ENCODE data around the gene MRGPRG. TPM values are rescaled to one million over a fixed set of nuclear protein-coding genes. Genes with fewer than 3 reads are reported as not detected.

The MRGPRG gene
- total and polyA plus RNA-seq, 5 experiments from 2014 or later, result not detected

GRCh38 chr11:3201677-3202181 is 16.9 kb downstream of the MRGPRG start:
- POLR2A ChIA-PET, result interaction anchor here (1.2 kb wide), 1 partner anchor 92 kb away, joined by 3 read pairs; no protein-coding TSS in a partner anchor
- Mint-ChIP-seq H3K36me3 (no peaks in the 10 kb centered on the region), H3K27ac (no peak overlapping the region), H3K4me1 (peaks cover 4 to 29% (median 11%) of the 10 kb centered on the region in 4 donors), H3K4me3 (peak overlapping the region in 1 of 10 donors; percentile 64), H3K27me3 (peaks cover 0 to 15% (median 5%) of the 10 kb centered on the region in 5 donors), H3K9me3 (peaks cover 0 to 6% (median 0%) of the 10 kb centered on the region in 9 donors)
- ATAC-seq (no peak), DNase-seq (no peak)

GRCh38 chr11:3201112-3201581 is 17.5 kb downstream of the MRGPRG start:
- POLR2A ChIA-PET, result interaction anchor here (1.2 kb wide), 1 partner anchor 92 kb away, joined by 3 read pairs; no protein-coding TSS in a partner anchor
- DNase-seq (peak in 1 of 10 donors; percentile 53), ATAC-seq (no peak)
- H3K4me3 Mint-ChIP-seq, result no peak overlapping the region
- peaks cover 4 to 29% (median 11%) of the 10 kb centered on the region in 4 donors for H3K4me1 Mint-ChIP-seq
- H3K9me3 Mint-ChIP-seq, result peaks cover 0 to 6% (median 0%) of the 10 kb centered on the region in 9 donors
- H3K27me3 Mint-ChIP-seq, result peaks cover 0 to 15% (median 5%) of the 10 kb centered on the region in 5 donors
- no peaks in the 10 kb centered on the region for H3K36me3 Mint-ChIP-seq
- H3K27ac Mint-ChIP-seq, result no peak overlapping the region

- peaks cover 0 to 6% (median 0%) of the 10 kb centered on the region in 9 donors for H3K9me3 Mint-ChIP-seq
- POLR2A ChIA-PET, result no interaction called here
- H3K36me3 Mint-ChIP-seq, result no peaks in the 10 kb centered on the region
- H3K4me3 Mint-ChIP-seq, result no peak overlapping the region
- DNase-seq (peak in 1 of 10 donors; percentile 60), ATAC-seq (no peak)
- H3K27ac Mint-ChIP-seq, result no peak overlapping the region
- peaks cover 0 to 18% (median 5%) of the 10 kb centered on the region in 5 donors for H3K27me3 Mint-ChIP-seq
- H3K4me1 Mint-ChIP-seq, result peaks cover 4 to 29% (median 9%) of the 10 kb centered on the region in 4 donors
Observed at GRCh38 chr11:3200388-3201111, 18.1 kb downstream of the MRGPRG start.

DNA sequence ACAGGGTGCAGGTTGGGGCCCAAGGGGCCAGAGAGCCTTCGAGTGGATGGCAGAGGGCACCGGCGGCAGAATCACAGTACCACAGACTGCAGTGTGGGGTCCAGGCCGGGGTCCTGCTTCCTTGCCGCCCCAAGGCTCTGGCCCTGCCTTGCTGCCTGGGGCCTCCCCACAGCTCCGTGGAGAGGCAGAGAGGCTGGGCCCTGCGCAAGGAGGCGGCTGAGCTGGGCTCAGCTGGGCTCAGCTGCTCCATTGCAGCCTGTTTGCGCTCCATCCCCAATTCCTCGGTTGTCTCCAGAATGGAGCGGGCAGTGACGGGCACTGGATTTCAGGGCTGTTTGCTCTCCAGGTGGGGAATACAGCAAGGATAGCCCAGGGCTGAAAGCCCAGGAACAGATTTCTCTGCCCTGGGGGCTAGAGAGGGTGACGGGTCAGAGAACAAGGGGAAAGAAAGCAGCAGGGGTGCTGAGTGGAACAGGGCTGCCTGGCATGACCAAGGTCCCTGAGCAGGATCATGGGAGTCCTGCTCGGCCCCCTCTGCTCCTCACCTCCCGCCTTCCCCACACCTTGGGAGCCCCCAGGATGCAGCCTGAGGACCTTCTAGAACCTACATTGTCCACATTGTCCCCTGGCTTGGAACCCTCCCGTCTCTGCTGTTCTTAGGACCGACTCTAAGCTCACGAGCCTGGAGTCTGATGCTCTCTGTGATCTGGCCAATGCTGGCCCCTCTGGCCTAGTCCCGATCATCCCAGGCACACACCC is 18.9 kb downstream of the MRGPRG start:
- Mint-ChIP-seq H3K27me3 (peaks cover 0 to 18% (median 5%) of the 10 kb centered on the region in 5 donors), H3K9me3 (peaks cover 0 to 4% (median 0%) of the 10 kb centered on the region in 9 donors), H3K27ac (no peak overlapping the region), H3K4me3 (no peak overlapping the region), H3K36me3 (no peaks in the 10 kb centered on the region), H3K4me1 (peaks cover 3 to 21% (median 6%) of the 10 kb centered on the region in 4 donors)
- POLR2A ChIA-PET, result no interaction called here
- DNase-seq, result peak in 1 of 10 donors; percentile 54
- no peak for ATAC-seq

GRCh38 chr11:3198815-3199214 is 19.8 kb downstream of the MRGPRG start:
- H3K27me3 Mint-ChIP-seq, result peaks cover 0 to 18% (median 5%) of the 10 kb centered on the region in 5 donors
- peaks cover 3 to 21% (median 6%) of the 10 kb centered on the region in 4 donors for H3K4me1 Mint-ChIP-seq
- DNase-seq, result peak in 1 of 10 donors; percentile 5
- H3K36me3 Mint-ChIP-seq, result no peaks in the 10 kb centered on the region
- ATAC-seq, result no peak
- POLR2A ChIA-PET, result no interaction called here
- H3K4me3 Mint-ChIP-seq, result no peak overlapping the region
- peaks cover 0 to 2% (median 0%) of the 10 kb centered on the region in 9 donors for H3K9me3 Mint-ChIP-seq
- no peak overlapping the region for H3K27ac Mint-ChIP-seq

- Mint-ChIP-seq H3K27ac (peak overlapping the region in 1 of 10 donors; percentile 13), H3K4me3 (no peak overlapping the region), H3K9me3 (no peaks in the 10 kb centered on the region), H3K27me3 (peaks cover 0 to 18% (median 5%) of the 10 kb centered on the region in 5 donors), H3K36me3 (no peaks in the 10 kb centered on the region), H3K4me1 (peaks cover 3 to 21% (median 6%) of the 10 kb centered on the region in 4 donors)
- DNase-seq (no peak), ATAC-seq (no peak)
- POLR2A ChIA-PET, result no interaction called here
Observed at GRCh38 chr11:3197878-3198528, 20.6 kb downstream of the MRGPRG start.

GRCh38 chr11:3197044-3197695 is 21.4 kb downstream of the MRGPRG start:
- Mint-ChIP-seq H3K9me3 (no peaks in the 10 kb centered on the region), H3K36me3 (no peaks in the 10 kb centered on the region), H3K27me3 (peaks cover 0 to 14% (median 2%) of the 10 kb centered on the region in 5 donors), H3K27ac (peak overlapping the region in 1 of 10 donors; percentile 59), H3K4me3 (no peak overlapping the region), H3K4me1 (peaks cover 0 to 12% (median 0%) of the 10 kb centered on the region in 4 donors)
- POLR2A ChIA-PET, result no interaction called here
- DNase-seq, result no peak
- no peak for ATAC-seq

DNA sequence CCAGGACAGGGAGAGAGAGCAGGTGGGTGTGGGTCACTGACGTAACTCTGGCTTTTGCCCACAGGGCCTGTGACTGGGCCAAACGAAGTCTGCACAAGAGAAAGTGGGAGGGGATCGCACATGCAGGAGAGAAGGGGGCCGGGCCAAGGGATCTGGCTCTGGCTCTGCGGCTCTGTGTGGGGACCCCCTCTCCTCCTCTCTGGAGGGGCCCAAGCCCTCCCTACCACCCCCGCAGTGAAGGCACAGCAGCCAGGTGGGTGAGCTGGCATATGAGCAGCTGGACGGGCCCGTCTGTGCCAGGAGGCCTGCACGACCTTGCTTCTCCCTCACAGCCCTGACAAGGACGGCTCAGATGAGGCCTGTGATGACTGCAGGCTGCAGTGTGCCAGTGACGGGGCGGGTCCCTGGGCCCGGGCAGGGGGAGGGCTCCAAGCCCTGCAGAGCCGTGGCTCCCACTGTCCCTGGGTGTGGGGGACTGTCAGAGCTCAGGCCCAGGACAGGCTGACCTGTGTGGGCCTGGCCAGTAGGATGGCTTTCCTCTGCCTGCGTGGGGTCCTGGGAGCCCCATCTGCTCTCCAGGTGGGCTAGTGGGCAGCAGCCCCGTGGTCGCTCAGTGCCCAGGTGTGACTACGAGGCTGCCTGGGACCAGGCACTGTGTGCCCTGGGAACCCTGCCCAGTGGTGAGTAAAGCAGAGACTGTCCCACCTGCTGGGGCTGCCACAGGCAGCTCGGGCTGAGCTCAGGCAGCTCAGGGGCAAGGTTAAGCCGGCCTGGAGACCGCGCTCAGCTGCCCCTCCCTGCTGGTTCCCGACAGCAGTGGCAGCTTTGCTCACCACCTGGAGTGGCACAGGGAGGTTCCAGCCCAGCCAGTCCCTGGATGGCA is 22.2 kb downstream of the MRGPRG start:
- peaks cover 0 to 7% (median 0%) of the 10 kb centered on the region in 4 donors for H3K4me1 Mint-ChIP-seq
- POLR2A ChIA-PET, result no interaction called here
- no peaks in the 10 kb centered on the region for H3K9me3 Mint-ChIP-seq

GRCh38 chr11:3195251-3196160 is 23.1 kb downstream of the MRGPRG start:
- POLR2A ChIA-PET, result no interaction called here
- ATAC-seq, result no peak
- Mint-ChIP-seq H3K9me3 (no peaks in the 10 kb centered on the region), H3K27ac (no peak overlapping the region), H3K4me3 (no peak overlapping the region), H3K27me3 (peaks cover 0 to 12% (median 2%) of the 10 kb centered on the region in 5 donors), H3K36me3 (no peaks in the 10 kb centered on the region), H3K4me1 (peaks cover 0 to 2% (median 0%) of the 10 kb centered on the region in 4 donors)
- no peak for DNase-seq

More for the DNA sequence above, 22.2 kb downstream of the MRGPRG start:
- ATAC-seq (no peak), DNase-seq (no peak)
- H3K27me3 Mint-ChIP-seq, result peaks cover 0 to 12% (median 2%) of the 10 kb centered on the region in 5 donors
- H3K27ac Mint-ChIP-seq, result peak overlapping the region in 1 of 10 donors; percentile 59
- H3K36me3 Mint-ChIP-seq, result no peaks in the 10 kb centered on the region
- H3K4me3 Mint-ChIP-seq, result no peak overlapping the region

GRCh38 chr11:3194016-3194816 is 24.4 kb downstream of the MRGPRG start:
- no peak for ATAC-seq
- H3K27ac Mint-ChIP-seq, result no peak overlapping the region
- peaks cover 0 to 12% (median 2%) of the 10 kb centered on the region in 5 donors for H3K27me3 Mint-ChIP-seq
- no peak overlapping the region for H3K4me3 Mint-ChIP-seq
- no peaks in the 10 kb centered on the region for H3K9me3 Mint-ChIP-seq
- H3K36me3 Mint-ChIP-seq, result no peaks in the 10 kb centered on the region
- no peaks in the 10 kb centered on the region for H3K4me1 Mint-ChIP-seq
- POLR2A ChIA-PET, result no interaction called here
- no peak for DNase-seq
